Chondrocyte (in vitro differentiated cells): ENCODE measurements around the gene ZBTB2. TPM values are rescaled to one million over a fixed set of nuclear protein-coding genes. Genes with fewer than 3 reads are reported as not detected.

Experiments used
- DNase-seq: peaks from one replicate; pipeline ENCODE4 v3.0.0; 2021; ENCODE audit warnings: mixed read lengths, low spot score
- H3K27ac Mint-ChIP-seq: one replicate; pipeline ENCODE4 v1.8.0; 2021; ENCODE audit warnings: mild to moderate bottlenecking, moderate library complexity, mixed read lengths; ENCODE audit not compliant: unreplicated experiment
- H3K27me3 Mint-ChIP-seq: 2 replicates; pipeline ENCODE4 v1.8.0; 2021; ENCODE audit warnings: low read depth, mixed read lengths
- H3K36me3 Mint-ChIP-seq: 2 replicates; pipeline ENCODE4 v1.8.0; 2021; ENCODE audit warnings: low read depth, mixed read lengths
- H3K4me1 Mint-ChIP-seq: 2 replicates; pipeline ENCODE4 v1.8.0; 2021; ENCODE audit warnings: low read depth, mild to moderate bottlenecking, mixed read lengths
- H3K4me3 Mint-ChIP-seq: one replicate; pipeline ENCODE4 v1.8.0; 2021; ENCODE audit warnings: mild to moderate bottlenecking, moderate library complexity, mixed read lengths; ENCODE audit not compliant: unreplicated experiment
- H3K9me3 Mint-ChIP-seq: 2 replicates; pipeline ENCODE4 v1.8.0; 2021; ENCODE audit warnings: low read depth, mixed read lengths
- CTCF ChIP-seq: fragments of 200-600 bp; sonication (generic); IDR thresholded peaks from 2 replicates; pipeline ENCODE4 v1.5.0; 2021; ENCODE audit warnings: antibody characterized with exemption, mild to moderate bottlenecking, moderate library complexity
- long read RNA-seq: library from polyadenylated mRNA; stranded (forward); transcript quantifications from one replicate; pipeline ENCODE4 v2.0.0, GENCODE V29; 2021
- total RNA-seq: library from RNA; stranded (reverse); gene quantifications from 3 replicates; pipeline ENCODE4 v1.2.1, GENCODE V29; 2021

ZBTB2 gene
- 9.4 to 11.8 TPM (median 10.1 TPM) in 3 replicates for total RNA-seq
- long read RNA-seq, transcript ZBTB2-201 (3 exons, 3,090 nt), result major isoform, 23 of 28 reads
- long read RNA-seq, partial matches to known transcripts, result 0 of 28 reads
- long read RNA-seq, other reads (novel, unspliced or antisense), result 5 of 28 reads

- Mint-ChIP-seq H3K27me3 (no peaks in the 10 kb centered on the region), H3K4me3 (peak within 1 kb of the TSS; percentile 83), H3K36me3 (no peaks in the 10 kb centered on the region), H3K4me1 (peaks cover 64% of the 10 kb centered on the region), H3K9me3 (no peaks in the 10 kb centered on the region), H3K27ac (peak within 1 kb of the TSS; percentile 82)
- DNase-seq, result no peak
- no peak for TF ChIP-seq CTCF
Observed at GRCh38 chr6:151391471-151392413, at the start of gene ZBTB2. TSS of gene ZBTB2 (minus strand) at chr6:151391559. CDS start at chr6:151373637, 17,922 bp downstream.

GRCh38 chr6:151440930-151441329, 49.6 kb upstream of the ZBTB2 start:
- Mint-ChIP-seq H3K4me3 (no peak overlapping the region), H3K27ac (peak overlapping the region; percentile 81), H3K27me3 (no peaks in the 10 kb centered on the region), H3K4me1 (peaks cover 76% of the 10 kb centered on the region), H3K9me3 (no peaks in the 10 kb centered on the region), H3K36me3 (peaks cover 4% of the 10 kb centered on the region)
- DNase-seq, result no peak
- peak; percentile 87 for TF ChIP-seq CTCF

GRCh38 chr6:151440498-151440897, 49.1 kb upstream of the ZBTB2 start:
- no peaks in the 10 kb centered on the region for H3K27me3 Mint-ChIP-seq
- no peak for DNase-seq
- peak overlapping the region; percentile 81 for H3K27ac Mint-ChIP-seq

GRCh38 chr6:151437401-151437800, 46.0 kb upstream of the ZBTB2 start:
- Mint-ChIP-seq H3K9me3 (no peaks in the 10 kb centered on the region), H3K27me3 (no peaks in the 10 kb centered on the region), H3K4me1 (peaks cover 63% of the 10 kb centered on the region), H3K27ac (peak overlapping the region; percentile 92), H3K4me3 (peak overlapping the region; percentile 19), H3K36me3 (peaks cover 5% of the 10 kb centered on the region)
- no peak for TF ChIP-seq CTCF
- DNase-seq, result no peak

More at GRCh38 chr6:151440498-151440897, 49.1 kb upstream of the ZBTB2 start:
- H3K4me1 Mint-ChIP-seq, result peaks cover 75% of the 10 kb centered on the region
- H3K9me3 Mint-ChIP-seq, result no peaks in the 10 kb centered on the region
- peak overlapping the region; percentile 40 for H3K4me3 Mint-ChIP-seq
- peaks cover 4% of the 10 kb centered on the region for H3K36me3 Mint-ChIP-seq
- TF ChIP-seq CTCF, result no peak

- DNase-seq, result no peak
- H3K27me3 Mint-ChIP-seq, result no peaks in the 10 kb centered on the region
- peak overlapping the region; percentile 65 for H3K4me3 Mint-ChIP-seq
- H3K27ac Mint-ChIP-seq, result peak overlapping the region; percentile 92
- H3K36me3 Mint-ChIP-seq, result peaks cover 6% of the 10 kb centered on the region
- no peak for TF ChIP-seq CTCF
- no peaks in the 10 kb centered on the region for H3K9me3 Mint-ChIP-seq
- H3K4me1 Mint-ChIP-seq, result peaks cover 61% of the 10 kb centered on the region
Observed at GRCh38 chr6:151436802-151437201, 45.4 kb upstream of the ZBTB2 start.
